Heart left ventricle (tissue), 16 donors: Measurements from ENCODE around the gene MS4A18. TPM values are rescaled to one million over a fixed set of nuclear protein-coding genes. Genes with fewer than 3 reads are reported as not detected.

Source experiments
- ATAC-seq, 4 donors: fragments of 200-7000 bp; cut with Tn5 transposase; one replicate each; pipeline ENCODE4 v1.9.1; 2020 to 2022; ENCODE audit warnings: moderate library complexity in 4 of 4, mild to moderate bottlenecking in 3 of 4, moderate number of reproducible peaks in 1 of 4
- DNase-seq, 5 donors: peaks; one replicate each; pipeline ENCODE4 v3.0.0-alpha.2; 2020
- H3K27ac ChIP-seq, 12 donors: fragments of 200-600 bp; sonication (generic) in 4 of 12; one replicate each; pipeline versions ENCODE4 v1.5.0 to v1.8.0; 2016 to 2022; ENCODE audit warnings: mild to moderate bottlenecking in 2 of 12
- H3K27me3 ChIP-seq, 9 donors: fragments of 200-600 bp; sonication (generic) in 2 of 9; one replicate each; pipeline versions ENCODE4 v1.5.1 to v1.8.0; 2016 to 2022; ENCODE audit warnings: mild to moderate bottlenecking in 3 of 9
- H3K36me3 ChIP-seq, 9 donors: fragments of 200-600 bp; sonication (generic) in 2 of 9; one replicate each; pipeline versions ENCODE4 v1.5.0 to v1.8.0; 2018 to 2022; ENCODE audit warnings: mild to moderate bottlenecking in 2 of 9
- H3K4me1 ChIP-seq, 12 donors: fragments of 200-600 bp; sonication (generic) in 4 of 12; one replicate each; pipeline versions ENCODE4 v1.5.0 to v1.8.0; 2016 to 2022; ENCODE audit warnings: mild to moderate bottlenecking in 3 of 12
- H3K4me3 ChIP-seq, 12 donors: fragments of 200-600 bp; sonication (generic) in 4 of 12; one replicate each; pipeline versions ENCODE4 v1.5.0 to v1.8.0; 2017 to 2022; ENCODE audit warnings: mild to moderate bottlenecking in 9 of 12, moderate library complexity in 4 of 12
- H3K9me3 ChIP-seq, 12 donors: fragments of 200-600 bp; sonication (generic) in 4 of 12; one replicate each; pipeline versions ENCODE4 v1.5.0 to v1.8.0; 2016 to 2022; ENCODE audit warnings: mild to moderate bottlenecking in 1 of 12
- CTCF ChIP-seq, 12 donors: fragments of 200-600 bp; sonication (generic) in 4 of 12; IDR thresholded peaks; one replicate each; pipeline versions ENCODE4 v1.5.0 to v1.8.0; 2018 to 2022; ENCODE audit warnings: antibody characterized with exemption in 12 of 12, mild to moderate bottlenecking in 5 of 12
- POLR2A ChIP-seq, 2 donors: fragments of 450-650 bp; IDR thresholded peaks; one replicate each; pipeline ENCODE4 v1.6.1; 2017; ENCODE audit warnings: antibody characterized with exemption in 2 of 2, mild to moderate bottlenecking in 2 of 2, moderate library complexity in 2 of 2
- WGBS, 4 donors: extraction: QIAGEN DNeasy Blood & Tissue Kit in 2 of 4; methylation state at CpG; one replicate each; pipeline versions ENCODE4 v1.1.5 to v1.1.7; 2013 to 2018; 5-methylcytosine and 5-hydroxymethylcytosine counted together
- intact Hi-C, 10 donors: fragments of 100-400 bp; cut with DNase I; formaldehyde crosslinking; loops; one replicate each; pipeline versions ENCODE4 v1.11.1 to v1.14.2; 2022
- polyA plus RNA-seq, 2 donors: library from polyadenylated mRNA; stranded (reverse); fragments of 200-250 nt; gene quantifications; one replicate each; pipeline ENCODE4 v1.2.3, GENCODE V29; 2013
- total RNA-seq, 9 donors: library from RNA; depleted of rRNA in 2 of 9; stranded (reverse); fragments of >200 nt in 2 of 9; fragmentation: NEBNext Ultra II Directional in 3 of 9; extraction: Animal tissue kit (Norgen Biotek cat#: 25700) in 3 of 9; gene quantifications; one replicate each; pipeline versions ENCODE4 v1.1.0 to v1.2.4, GENCODE V29; 2016 to 2023
- donor health status: ischemic (EF 13 %, LVEDD 7.1; RV severe dilation, severe dysfunction).
- donor health status: healthy with polysubstance abuse.
- donor health status: DM: no; HTN: yes; CAD: no.
- donor health status: DM: no; HTN: no; CAD: no.
- donor health status: ischemic (EF 25% LVEDD 6.9; RV normal size, moderate dysfunction).
- donor health status: ischemic (EF 25% LVEDD 5.7; RV mildly dilated, moderate dysfunction).
- donor health status: healthy.
- donor health status: DM: yes; HTN: yes; CAD: no.
- donor health status: ischemic (EF 35%, LVEDD 5.7; RV mildly dilated, moderate dysfunction).
- donor health status: nonischemic (EF 11% LVEDD 7.7; RV severe dilation, severe dysfunction).
- donor health status: DM: yes; HTN: yes; CAD: no.
- donor health status: PGD.
- donor health status: ischemic (EF 29% LVEDD 5.4; RV normal size, mild dysfunction).
- donor health status: nonischemic (EF 23%, LVEDD 6.1; RV moderate dilation, normal function).

The MS4A18 gene
- total and polyA plus RNA-seq, 11 donors = not detected

- intact Hi-C loops = no loop called here
- DNase-seq (no peak), ATAC-seq (no peak)
- Histone ChIP-seq H3K4me1 (peaks cover 0 to 6% (median 0%) of the 10 kb centered on the region in 12 donors), H3K27ac (no peak overlapping the region), H3K4me3 (no peak overlapping the region), H3K9me3 (no peaks in the 10 kb centered on the region), H3K36me3 (no peaks in the 10 kb centered on the region), H3K27me3 (peaks cover 0 to 48% (median 4%) of the 10 kb centered on the region in 9 donors)
- TF ChIP-seq POLR2A (IDR thresholded peaks at IDR 0.05) = no peak
- no peak for TF ChIP-seq CTCF (IDR thresholded peaks at IDR 0.05)
- WGBS, 4 donors = 62 to 74% (median 67%) methylated on average over 4 of the region's 4 CpGs
Measured at GRCh38 chr11:60761436-60762190, 37.1 kb downstream of the MS4A18 start.

GRCh38 chr11:60762851-60763691 lies 38.6 kb downstream of the MS4A18 start:
- Histone ChIP-seq H3K27ac (no peak overlapping the region), H3K4me1 (peaks cover 0 to 6% (median 0%) of the 10 kb centered on the region in 12 donors), H3K4me3 (no peak overlapping the region), H3K9me3 (no peaks in the 10 kb centered on the region), H3K27me3 (peaks cover 0 to 63% (median 4%) of the 10 kb centered on the region in 9 donors), H3K36me3 (no peaks in the 10 kb centered on the region)
- DNase-seq = no peak
- TF ChIP-seq POLR2A (IDR thresholded peaks at IDR 0.05) (no peak), CTCF (IDR thresholded peaks at IDR 0.05) (peak in 2 of 12 donors; percentile 2 to 14)
- no peak for ATAC-seq
- whole genome bisulfite sequencing, 4 donors = 59 to 67% (median 63%) methylated on average over 10 to 11 of the region's 11 CpGs
- intact Hi-C loops = no loop called here

- Histone ChIP-seq H3K4me3 (no peak overlapping the region), H3K4me1 (peaks cover 0 to 6% (median 0%) of the 10 kb centered on the region in 12 donors), H3K9me3 (no peaks in the 10 kb centered on the region), H3K36me3 (no peaks in the 10 kb centered on the region), H3K27ac (no peak overlapping the region), H3K27me3 (peaks cover 0 to 66% (median 4%) of the 10 kb centered on the region in 9 donors)
- TF ChIP-seq POLR2A (IDR thresholded peaks at IDR 0.05) = no peak
- no peak for TF ChIP-seq CTCF (IDR thresholded peaks at IDR 0.05)
- WGBS, 4 donors = 85 to 91% (median 88%) methylated on average over 11 of the region's 11 CpGs
- DNase-seq (no peak), ATAC-seq (no peak)
- intact Hi-C loops = no loop called here
Measured at GRCh38 chr11:60763692-60764369, 39.3 kb downstream of the MS4A18 start.
